HCT116 (cell line): ENCODE results near the gene MSH3.
"Not testable (repeated sequence)": the region's sequence is repeated elsewhere in the genome, so short reads cannot be mapped to it uniquely, and the experiment has no call there.

Experiments
- EZH2 ChIP-seq: fragments of 200-600 bp; sonication (generic); IDR thresholded peaks from 2 replicates; pipeline ENCODE4 v1.6.1; 2017; ENCODE audit warnings: antibody characterized with exemption, mixed run types
- POLR2A ChIP-seq: IDR thresholded peaks from 2 replicates; pipeline ENCODE4 v1.7.0; 2011; ENCODE audit warnings: borderline replicate concordance; ENCODE audit not compliant: insufficient read depth, insufficient read length; ENCODE audit errors: extremely low read depth
- TF ChIP-seq, protein P1 (sequence below), 3 experiments: fragments of 200-600 bp in 1 of 3; sonication (generic) in 1 of 3; IDR thresholded peaks in 2 of 3; conservative IDR thresholded peaks in 1 of 3; 2 replicates each; pipeline ENCODE4 v1.5.1; 2012 to 2017; ENCODE audit warnings: low read depth in 2 of 3, low read length in 2 of 3, antibody characterized with exemption in 1 of 3, borderline replicate concordance in 1 of 3, control low read depth in 1 of 3, mild to moderate bottlenecking in 1 of 3, mixed read lengths in 1 of 3, mixed run types in 1 of 3, moderate library complexity in 1 of 3; ENCODE audit not compliant: insufficient read depth in 1 of 3

DNA sequence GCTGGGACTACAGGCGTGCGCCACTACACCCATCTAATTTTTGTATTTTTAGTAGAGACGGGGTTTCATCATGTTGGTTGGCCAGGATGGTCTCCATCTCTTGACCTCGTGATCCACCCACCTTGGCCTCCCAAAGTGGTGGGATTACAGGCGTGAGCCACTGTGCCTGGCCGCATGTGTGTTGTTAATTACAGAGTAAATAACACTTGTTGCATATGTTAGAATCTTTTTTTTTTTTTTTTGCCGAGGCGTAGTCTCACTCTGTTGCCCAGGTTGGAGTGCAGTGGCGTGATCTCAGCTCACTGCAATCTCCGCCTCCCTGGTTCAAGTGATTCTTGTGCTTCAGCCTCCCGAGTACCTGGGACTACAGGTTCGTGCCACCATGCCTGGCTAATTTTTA lies 86.0 kb downstream of the MSH3 start:
- not testable (repeated sequence) for TF ChIP-seq POLR2A, EZH2
- TF ChIP-seq, protein P1, sequence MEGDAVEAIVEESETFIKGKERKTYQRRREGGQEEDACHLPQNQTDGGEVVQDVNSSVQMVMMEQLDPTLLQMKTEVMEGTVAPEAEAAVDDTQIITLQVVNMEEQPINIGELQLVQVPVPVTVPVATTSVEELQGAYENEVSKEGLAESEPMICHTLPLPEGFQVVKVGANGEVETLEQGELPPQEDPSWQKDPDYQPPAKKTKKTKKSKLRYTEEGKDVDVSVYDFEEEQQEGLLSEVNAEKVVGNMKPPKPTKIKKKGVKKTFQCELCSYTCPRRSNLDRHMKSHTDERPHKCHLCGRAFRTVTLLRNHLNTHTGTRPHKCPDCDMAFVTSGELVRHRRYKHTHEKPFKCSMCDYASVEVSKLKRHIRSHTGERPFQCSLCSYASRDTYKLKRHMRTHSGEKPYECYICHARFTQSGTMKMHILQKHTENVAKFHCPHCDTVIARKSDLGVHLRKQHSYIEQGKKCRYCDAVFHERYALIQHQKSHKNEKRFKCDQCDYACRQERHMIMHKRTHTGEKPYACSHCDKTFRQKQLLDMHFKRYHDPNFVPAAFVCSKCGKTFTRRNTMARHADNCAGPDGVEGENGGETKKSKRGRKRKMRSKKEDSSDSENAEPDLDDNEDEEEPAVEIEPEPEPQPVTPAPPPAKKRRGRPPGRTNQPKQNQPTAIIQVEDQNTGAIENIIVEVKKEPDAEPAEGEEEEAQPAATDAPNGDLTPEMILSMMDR (IDR thresholded peaks at IDR 0.05 in 2 of 3, conservative IDR thresholded peaks at IDR 0.05 in 1 of 3; ENCODE audit: borderline replicate concordance in 1 of 3, insufficient read depth in 1 of 3, low read depth in 2 of 3, low read length in 2 of 3), result not testable (repeated sequence)
